OCI-LY1 (cell line): Measurements from ENCODE around the gene WNT8A.

ENCODE experiments used
- EZH2 ChIP-seq: fragments of 200-600 bp; sonication (generic), shearing (Covaris generic); IDR thresholded peaks from 2 replicates; pipeline ENCODE4 v1.8.0; 2017; ENCODE audit warnings: borderline replicate concordance, mixed run types, mild to moderate bottlenecking, antibody characterized with exemption, low read length, moderate library complexity, mixed read lengths
- TF ChIP-seq, protein P1 (sequence below): fragments of 200-600 bp; sonication (generic), shearing (Covaris generic); IDR thresholded peaks from 2 replicates; pipeline ENCODE4 v1.5.1; 2017; ENCODE audit warnings: mild to moderate bottlenecking, antibody characterized with exemption, low read length, moderate library complexity, mixed read lengths

DNA sequence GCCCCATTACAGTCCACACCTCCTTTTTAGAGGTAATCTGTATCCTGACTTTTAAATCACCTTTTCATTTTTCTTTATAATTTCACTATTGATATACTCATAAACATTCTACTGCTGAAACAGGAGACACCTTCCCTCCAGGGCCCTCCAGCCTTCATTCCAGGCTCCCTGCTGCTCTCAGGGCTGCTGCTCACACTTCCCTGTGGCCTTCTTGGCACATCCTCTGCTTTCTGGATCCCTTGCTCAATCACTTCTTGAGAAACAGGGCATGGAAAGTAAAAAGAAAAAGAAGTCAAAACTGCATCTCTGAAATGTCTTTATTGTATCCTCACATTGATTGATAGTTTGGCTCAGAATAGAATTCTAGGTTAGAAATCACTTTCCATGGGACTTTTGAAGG is 19.3 kb upstream of the WNT8A start:
- TF ChIP-seq, protein P1, sequence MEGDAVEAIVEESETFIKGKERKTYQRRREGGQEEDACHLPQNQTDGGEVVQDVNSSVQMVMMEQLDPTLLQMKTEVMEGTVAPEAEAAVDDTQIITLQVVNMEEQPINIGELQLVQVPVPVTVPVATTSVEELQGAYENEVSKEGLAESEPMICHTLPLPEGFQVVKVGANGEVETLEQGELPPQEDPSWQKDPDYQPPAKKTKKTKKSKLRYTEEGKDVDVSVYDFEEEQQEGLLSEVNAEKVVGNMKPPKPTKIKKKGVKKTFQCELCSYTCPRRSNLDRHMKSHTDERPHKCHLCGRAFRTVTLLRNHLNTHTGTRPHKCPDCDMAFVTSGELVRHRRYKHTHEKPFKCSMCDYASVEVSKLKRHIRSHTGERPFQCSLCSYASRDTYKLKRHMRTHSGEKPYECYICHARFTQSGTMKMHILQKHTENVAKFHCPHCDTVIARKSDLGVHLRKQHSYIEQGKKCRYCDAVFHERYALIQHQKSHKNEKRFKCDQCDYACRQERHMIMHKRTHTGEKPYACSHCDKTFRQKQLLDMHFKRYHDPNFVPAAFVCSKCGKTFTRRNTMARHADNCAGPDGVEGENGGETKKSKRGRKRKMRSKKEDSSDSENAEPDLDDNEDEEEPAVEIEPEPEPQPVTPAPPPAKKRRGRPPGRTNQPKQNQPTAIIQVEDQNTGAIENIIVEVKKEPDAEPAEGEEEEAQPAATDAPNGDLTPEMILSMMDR = no peak
- no peak for TF ChIP-seq EZH2
